ENCODE data around the gene NFASC. TPM values are rescaled to one million over a fixed set of nuclear protein-coding genes. Genes with fewer than 3 reads are reported as not detected.

NFASC gene
- total and polyA plus RNA-seq, 3 donors from 2014 or later = 9.9 to 13.9 (median 10.2) TPM

GRCh38 chr1:204929487-204930154, 59.0 kb downstream of the NFASC start:
- intact Hi-C loops (cut with DNase I; ENCODE audit: low total_unique reads) = loop anchor here (10.0 kb wide), 1 partner anchor 95 kb away; no protein-coding TSS in a partner anchor
- no peak for DNase-seq
- H3K27ac ChIP-seq = no peak overlapping the region
- H3K9me3 ChIP-seq = no peaks in the 10 kb centered on the region
- no peak overlapping the region for H3K4me3 ChIP-seq
- H3K36me3 ChIP-seq (ENCODE audit: low read depth, missing control alignments) = no peaks in the 10 kb centered on the region
- H3K4me1 ChIP-seq = no peaks in the 10 kb centered on the region
- TF ChIP-seq POLR2A (IDR thresholded peaks at IDR 0.05) = no peak
- no peak for TF ChIP-seq CTCF (IDR thresholded peaks at IDR 0.05)
- H3K27me3 ChIP-seq = no peaks in the 10 kb centered on the region
- WGBS, 2 donors = 70 to 76% methylated on average over 6 of the region's 6 CpGs

- Histone ChIP-seq H3K4me1 (no peaks in the 10 kb centered on the region), H3K27me3 (no peaks in the 10 kb centered on the region), H3K27ac (no peak overlapping the region), H3K36me3 (ENCODE audit: low read depth, missing control alignments) (no peaks in the 10 kb centered on the region), H3K4me3 (no peak overlapping the region), H3K9me3 (no peaks in the 10 kb centered on the region)
- intact Hi-C loops (cut with DNase I; ENCODE audit: low total_unique reads) = loop anchor here (10.0 kb wide), 1 partner anchor 95 kb away; no protein-coding TSS in a partner anchor
- TF ChIP-seq POLR2A (IDR thresholded peaks at IDR 0.05) (no peak), CTCF (IDR thresholded peaks at IDR 0.05) (no peak)
- no peak for DNase-seq
- WGBS, 2 donors = 81 to 84% methylated on average over 3 of the region's 3 CpGs
Measured at GRCh38 chr1:204930155-204930523, 59.5 kb downstream of the NFASC start.

- Histone ChIP-seq H3K4me3 (no peak overlapping the region), H3K9me3 (no peaks in the 10 kb centered on the region), H3K36me3 (ENCODE audit: low read depth, missing control alignments) (no peaks in the 10 kb centered on the region), H3K27ac (no peak overlapping the region), H3K4me1 (no peaks in the 10 kb centered on the region), H3K27me3 (no peaks in the 10 kb centered on the region)
- no peak for DNase-seq
- intact Hi-C loops (cut with DNase I; ENCODE audit: low total_unique reads) = loop anchor here (10.0 kb wide), 1 partner anchor 97 kb away; no protein-coding TSS in a partner anchor
- 28 to 50% methylated on average over 1 of the region's 1 CpG for WGBS, 2 donors
- TF ChIP-seq CTCF (IDR thresholded peaks at IDR 0.05) (no peak), POLR2A (IDR thresholded peaks at IDR 0.05) (no peak)
Measured at GRCh38 chr1:204931313-204931712, 60.7 kb downstream of the NFASC start.

- Histone ChIP-seq H3K36me3 (ENCODE audit: low read depth, missing control alignments) (no peaks in the 10 kb centered on the region), H3K4me1 (no peaks in the 10 kb centered on the region), H3K4me3 (no peak overlapping the region), H3K27me3 (no peaks in the 10 kb centered on the region), H3K27ac (no peak overlapping the region), H3K9me3 (no peaks in the 10 kb centered on the region)
- intact Hi-C loops (cut with DNase I; ENCODE audit: low total_unique reads) = loop anchor here (10.0 kb wide), 1 partner anchor 97 kb away; no protein-coding TSS in a partner anchor
- TF ChIP-seq POLR2A (IDR thresholded peaks at IDR 0.05) = no peak
- TF ChIP-seq CTCF (IDR thresholded peaks at IDR 0.05) = no peak
- WGBS, 2 donors = 93 to 96% methylated on average over 7 of the region's 7 CpGs
- DNase-seq = no peak
Measured at GRCh38 chr1:204931768-204932572, 61.3 kb downstream of the NFASC start.

Data from testis (tissue), 3 donors.